NT2/D1 (cell line): Measurements from ENCODE around the gene MCU.

Source experiments
- DNase-seq: peaks from one replicate; pipeline ENCODE4 v3.0.0-alpha.2; 2011; ENCODE audit warnings: low read depth, low spot score
- H3K27me3 ChIP-seq: 2 replicates; pipeline ENCODE4 v1.6.0; 2011; ENCODE audit warnings: mild to moderate bottlenecking; ENCODE audit not compliant: insufficient read length, insufficient read depth
- H3K36me3 ChIP-seq: 2 replicates; pipeline ENCODE4 v1.6.1; 2011; ENCODE audit warnings: mild to moderate bottlenecking, low read length, mixed read lengths; ENCODE audit not compliant: insufficient read depth, insufficient read length
- H3K4me1 ChIP-seq: 2 replicates; pipeline ENCODE4 v1.5.1; 2011; ENCODE audit not compliant: insufficient read depth, insufficient read length
- H3K4me3 ChIP-seq: 2 replicates; pipeline ENCODE4 v1.5.1; 2011; ENCODE audit warnings: low read depth; ENCODE audit not compliant: insufficient read length
- H3K9ac ChIP-seq: 2 replicates; pipeline ENCODE4 v1.6.0; 2011; ENCODE audit warnings: low read depth; ENCODE audit not compliant: insufficient read length
- H3K9me3 ChIP-seq: 2 replicates; pipeline ENCODE4 v1.5.1; 2011; ENCODE audit warnings: mild to moderate bottlenecking, low read length; ENCODE audit not compliant: insufficient read depth
- SUZ12 ChIP-seq: IDR thresholded peaks from 2 replicates; pipeline ENCODE4 v1.6.1; 2011; ENCODE audit not compliant: insufficient read length, insufficient read depth; ENCODE audit errors: extremely low read depth
- YY1 ChIP-seq: IDR thresholded peaks from 2 replicates; pipeline ENCODE4 v1.6.1; 2011; ENCODE audit not compliant: insufficient read length, insufficient read depth
- ZNF274 ChIP-seq: IDR thresholded peaks from 2 replicates; pipeline ENCODE4 v1.6.1; 2011; ENCODE audit warnings: mild to moderate bottlenecking, low read depth, low read length

MCU gene

DNA sequence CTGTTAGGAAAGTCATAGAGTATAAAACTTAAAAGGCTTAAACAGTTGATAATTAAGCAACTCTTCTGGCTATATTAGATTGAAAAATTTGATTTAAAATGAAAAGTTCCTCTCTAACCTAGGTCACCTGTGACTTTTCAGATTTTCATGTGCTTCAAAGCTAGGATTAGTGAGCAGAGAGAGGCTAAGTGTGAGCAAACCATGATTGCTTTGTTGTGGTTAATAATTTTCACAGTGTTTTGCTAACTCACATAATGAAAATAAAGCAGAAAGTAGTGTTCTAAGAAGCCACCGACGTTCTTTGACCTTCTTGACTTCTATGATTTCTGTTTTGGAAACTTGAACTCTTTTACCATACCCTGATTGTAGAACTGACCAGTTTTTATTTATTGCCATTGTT lies 126.1 kb downstream of the MCU start:
- Histone ChIP-seq H3K36me3 (no peaks in the 10 kb centered on the region), H3K9me3 (no peaks in the 10 kb centered on the region), H3K27me3 (no peaks in the 10 kb centered on the region), H3K4me3 (no peak overlapping the region), H3K9ac (no peak overlapping the region), H3K4me1 (no peaks in the 10 kb centered on the region)
- no peak for TF ChIP-seq SUZ12
- no peak for TF ChIP-seq YY1
- no peak for TF ChIP-seq ZNF274
- DNase-seq: no peak

GRCh38 chr10:72819053-72819452 lies 127.1 kb downstream of the MCU start:
- no peaks in the 10 kb centered on the region for H3K27me3 ChIP-seq
- no peaks in the 10 kb centered on the region for H3K9me3 ChIP-seq
- no peak overlapping the region for H3K9ac ChIP-seq
- no peak for DNase-seq
- no peaks in the 10 kb centered on the region for H3K36me3 ChIP-seq
- H3K4me1 ChIP-seq: no peaks in the 10 kb centered on the region
- TF ChIP-seq SUZ12: no peak
- no peak overlapping the region for H3K4me3 ChIP-seq

DNA sequence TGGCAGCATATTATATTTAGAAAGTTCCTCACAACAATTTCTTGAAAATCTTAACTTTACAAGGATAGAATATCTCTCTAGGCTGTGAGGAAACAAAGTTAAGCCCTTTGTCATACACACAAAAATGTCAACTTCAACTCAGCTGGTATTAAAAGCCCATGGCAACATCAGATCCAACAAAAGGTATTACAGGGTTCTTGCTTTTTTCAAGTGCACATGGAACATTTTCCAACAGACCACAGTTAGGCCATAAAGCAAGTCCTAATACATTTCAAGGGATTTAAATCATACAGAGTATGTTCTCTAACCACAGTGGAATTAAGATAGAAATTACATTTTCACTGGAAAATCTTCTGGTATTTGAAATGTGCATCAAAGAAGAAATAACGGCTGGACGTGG lies 129.7 kb downstream of the MCU start:
- Histone ChIP-seq H3K4me1 (no peaks in the 10 kb centered on the region), H3K9ac (no peak overlapping the region), H3K4me3 (no peak overlapping the region), H3K9me3 (no peaks in the 10 kb centered on the region), H3K36me3 (no peaks in the 10 kb centered on the region), H3K27me3 (no peaks in the 10 kb centered on the region)
- DNase-seq: no peak
- TF ChIP-seq SUZ12: no peak
- TF ChIP-seq ZNF274: no peak
- no peak for TF ChIP-seq YY1

GRCh38 chr10:72822342-72822986 lies 130.5 kb downstream of the MCU start:
- Histone ChIP-seq H3K9ac (no peak overlapping the region), H3K4me1 (no peaks in the 10 kb centered on the region), H3K9me3 (no peaks in the 10 kb centered on the region), H3K36me3 (no peaks in the 10 kb centered on the region), H3K4me3 (no peak overlapping the region), H3K27me3 (no peaks in the 10 kb centered on the region)
- DNase-seq: no peak
- TF ChIP-seq SUZ12 (no peak), YY1 (no peak), ZNF274 (no peak)

DNA sequence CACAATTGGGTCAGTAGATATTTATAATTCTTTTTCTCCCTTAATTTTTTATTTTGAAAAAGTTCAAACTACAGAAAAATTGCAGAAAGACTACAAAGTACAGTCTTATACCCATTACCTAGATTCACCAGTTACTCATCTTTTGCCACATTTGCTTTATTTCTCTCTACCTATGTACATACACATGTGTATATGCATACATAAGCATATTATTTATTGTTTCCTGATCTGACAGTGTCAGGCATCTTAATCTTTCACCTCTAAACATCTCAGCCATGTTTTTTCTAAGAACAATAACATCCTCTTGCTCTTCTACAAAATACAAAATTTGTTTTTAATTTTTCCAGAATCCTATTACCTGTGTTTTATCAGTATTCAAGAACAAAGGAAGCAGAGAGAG lies 133.2 kb downstream of the MCU start:
- Histone ChIP-seq H3K27me3 (no peaks in the 10 kb centered on the region), H3K9ac (no peak overlapping the region), H3K9me3 (no peaks in the 10 kb centered on the region), H3K4me3 (no peak overlapping the region), H3K4me1 (no peaks in the 10 kb centered on the region), H3K36me3 (no peaks in the 10 kb centered on the region)
- no peak for DNase-seq
- TF ChIP-seq YY1 (no peak), ZNF274 (no peak), SUZ12 (no peak)

DNA sequence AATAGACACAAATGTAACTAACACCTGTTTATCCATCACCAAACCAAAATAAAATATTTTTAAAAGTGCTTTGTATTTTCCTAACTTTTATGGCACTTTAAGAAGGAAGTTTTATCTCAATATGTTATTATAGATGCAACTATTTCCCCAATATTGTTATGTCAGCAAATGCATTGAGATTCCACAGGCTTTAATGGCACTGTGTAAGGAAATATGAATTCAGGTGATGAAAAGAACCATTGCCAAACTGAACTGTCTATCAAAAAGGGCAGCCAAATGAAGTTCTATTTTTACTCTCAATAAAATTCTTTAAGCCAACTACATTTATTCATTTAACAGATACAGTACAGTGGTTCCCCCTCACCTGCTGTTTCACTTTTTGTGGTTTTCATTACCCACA lies 134.4 kb downstream of the MCU start:
- H3K9ac ChIP-seq: no peak overlapping the region
- no peak overlapping the region for H3K4me3 ChIP-seq
- no peak for DNase-seq
- H3K27me3 ChIP-seq: no peaks in the 10 kb centered on the region
- H3K9me3 ChIP-seq: no peaks in the 10 kb centered on the region
- TF ChIP-seq YY1: no peak
- no peak for TF ChIP-seq ZNF274
- TF ChIP-seq SUZ12: no peak
- no peaks in the 10 kb centered on the region for H3K36me3 ChIP-seq
- H3K4me1 ChIP-seq: no peaks in the 10 kb centered on the region

DNA sequence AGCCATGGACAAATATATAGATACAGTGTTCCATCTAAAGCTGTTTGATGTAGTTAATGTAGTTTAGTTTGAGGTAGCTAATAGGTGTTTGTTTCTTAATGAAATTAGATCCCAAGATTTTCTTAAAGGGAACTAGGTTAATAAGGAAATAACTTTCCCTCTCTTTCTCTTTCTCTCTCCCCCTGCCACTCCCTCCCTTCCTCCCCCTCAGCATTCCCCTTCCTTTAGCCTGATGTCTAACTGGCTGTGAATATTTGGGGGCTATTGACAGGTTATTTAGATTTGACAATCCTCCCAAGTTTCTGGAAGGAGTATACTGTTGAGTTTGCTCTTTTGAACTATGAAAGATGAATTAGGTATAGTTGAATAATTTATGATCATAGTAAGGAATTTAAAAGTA lies 136.4 kb downstream of the MCU start:
- no peaks in the 10 kb centered on the region for H3K36me3 ChIP-seq
- no peaks in the 10 kb centered on the region for H3K4me1 ChIP-seq
- no peak for DNase-seq
- no peak for TF ChIP-seq SUZ12
- TF ChIP-seq ZNF274: no peak
- TF ChIP-seq YY1: no peak
- no peaks in the 10 kb centered on the region for H3K9me3 ChIP-seq
- no peak overlapping the region for H3K4me3 ChIP-seq
- no peak overlapping the region for H3K9ac ChIP-seq
- no peaks in the 10 kb centered on the region for H3K27me3 ChIP-seq

- no peak for DNase-seq
- H3K27me3 ChIP-seq: no peaks in the 10 kb centered on the region
- TF ChIP-seq ZNF274 (no peak), YY1 (no peak), SUZ12 (no peak)
These were observed 138.7 kb downstream of the MCU start for GRCh38 chr10:72830625-72831024.

More at GRCh38 chr10:72830625-72831024, 138.7 kb downstream of the MCU start:
- Histone ChIP-seq H3K9me3 (no peaks in the 10 kb centered on the region), H3K9ac (no peak overlapping the region), H3K36me3 (peaks cover 6% of the 10 kb centered on the region), H3K4me3 (no peak overlapping the region), H3K4me1 (no peaks in the 10 kb centered on the region)
